Natural killer cell (primary cell): Measurements from ENCODE around the gene MIPEP. TPM values are rescaled to one million over a fixed set of nuclear protein-coding genes. Genes with fewer than 3 reads are reported as not detected.

Source experiments
- ATAC-seq, 3 donors: fragments of 150-1000 bp in 2 of 3; fragments of 200-7000 bp in 1 of 3; cut with Tn5 transposase; 1 replicate in 1 of 3; 2 replicates in 2 of 3; pipeline ENCODE4 v1.10.0; 2021; ENCODE audit warnings: mild to moderate bottlenecking in 2 of 3, moderate library complexity in 2 of 3
- DNase-seq, 2 donors: peaks; one replicate each; pipeline versions ENCODE4 v3.0.0 to v3.0.0-alpha.2; 2013 to 2021; ENCODE audit warnings: mixed read lengths in 1 of 2
- H3K27ac ChIP-seq: one replicate; pipeline ENCODE4 v1.5.1; 2013; ENCODE audit warnings: mild to moderate bottlenecking, low read length
- H3K27me3 ChIP-seq: one replicate; pipeline ENCODE4 v1.6.1; 2013; ENCODE audit warnings: low read length; ENCODE audit not compliant: control insufficient read depth, insufficient read depth
- H3K36me3 ChIP-seq: one replicate; pipeline ENCODE4 v1.6.1; 2013; ENCODE audit warnings: low read length; ENCODE audit not compliant: control insufficient read depth, insufficient read depth
- H3K4me1 ChIP-seq: one replicate; pipeline ENCODE4 v1.6.1; 2013; ENCODE audit warnings: low read length; ENCODE audit not compliant: control insufficient read depth, insufficient read depth
- H3K4me3 ChIP-seq: one replicate; pipeline ENCODE4 v1.5.1; 2013; ENCODE audit warnings: low read length
- H3K9me3 ChIP-seq: one replicate; pipeline ENCODE4 v1.6.1; 2013; ENCODE audit warnings: low read length; ENCODE audit not compliant: control insufficient read depth, insufficient read depth
- H3K27ac Mint-ChIP-seq, 2 donors: one replicate each; pipeline ENCODE4 v1.8.0; 2022; ENCODE audit warnings: mild to moderate bottlenecking in 2 of 2, mixed read lengths in 2 of 2, moderate library complexity in 1 of 2
- H3K27me3 Mint-ChIP-seq, 2 donors: one replicate each; pipeline ENCODE4 v1.8.0; 2022; ENCODE audit warnings: low read depth in 2 of 2, mixed read lengths in 2 of 2
- H3K36me3 Mint-ChIP-seq: one replicate; pipeline ENCODE4 v1.8.0; 2022; ENCODE audit warnings: mixed read lengths
- H3K4me1 Mint-ChIP-seq, 2 donors: one replicate each; pipeline ENCODE4 v1.8.0; 2022; ENCODE audit warnings: mixed read lengths in 2 of 2
- H3K4me3 Mint-ChIP-seq: one replicate; pipeline ENCODE4 v1.8.0; 2022; ENCODE audit warnings: mild to moderate bottlenecking, moderate library complexity, mixed read lengths
- H3K9me3 Mint-ChIP-seq, 2 donors: one replicate each; pipeline ENCODE4 v1.8.0; 2022; ENCODE audit warnings: mixed read lengths in 2 of 2
- CTCF ChIP-seq: fragments of 200-600 bp; IDR thresholded peaks from one replicate; pipeline ENCODE4 v1.8.0; 2022; ENCODE audit warnings: antibody characterized with exemption
- WGBS: methylation state at CpG from one replicate; pipeline ENCODE4 v1.1.7; 2013; ENCODE audit warnings: missing lambda C conversion rate; ENCODE audit not compliant: insufficient coverage; 5-methylcytosine and 5-hydroxymethylcytosine counted together
- intact Hi-C: fragments of 100-400 bp; cut with micrococcal nuclease; formaldehyde crosslinking; loops from one replicate; pipeline ENCODE4 v1.14.2; 2022
- total RNA-seq, 4 donors: library from RNA; stranded (reverse); fragments of 120-200 nt in 1 of 4; gene quantifications; one replicate each; pipeline versions ENCODE4 v1.2.3 to v1.2.4, GENCODE V29; 2013 to 2022

MIPEP gene
- total RNA-seq, 3 donors from 2014 or later (not counting 1 experiment from before 2014, with no cell fraction given): 9.7 to 10.1 (median 9.7) TPM

GRCh38 chr13:23923031-23923430, 33.8 kb upstream of the MIPEP start:
- Histone ChIP-seq H3K9me3 (no peaks in the 10 kb centered on the region), H3K36me3 (no peaks in the 10 kb centered on the region), H3K4me3 (no peak overlapping the region), H3K27ac (no peak overlapping the region), H3K4me1 (no peaks in the 10 kb centered on the region), H3K27me3 (peaks cover 2% of the 10 kb centered on the region)
- no peaks in the 10 kb centered on the region for H3K36me3 Mint-ChIP-seq
- H3K4me3 Mint-ChIP-seq: no peak overlapping the region
- no peak for TF ChIP-seq CTCF
- WGBS: no CpG with 5 or more reads among the region's 1 CpG
- H3K4me1 Mint-ChIP-seq: no peaks in the 10 kb centered on the region
- peaks cover 9 to 43% of the 10 kb centered on the region in 2 donors for H3K27me3 Mint-ChIP-seq
- intact Hi-C loops: no loop called here
- no peak overlapping the region for H3K27ac Mint-ChIP-seq
- ATAC-seq: no peak
- no peaks in the 10 kb centered on the region for H3K9me3 Mint-ChIP-seq
- DNase-seq: no peak

GRCh38 chr13:23922005-23922932, 33.1 kb upstream of the MIPEP start:
- H3K9me3 Mint-ChIP-seq: no peaks in the 10 kb centered on the region
- H3K4me3 Mint-ChIP-seq: no peak overlapping the region
- DNase-seq: no peak
- Histone ChIP-seq H3K4me3 (no peak overlapping the region), H3K4me1 (no peaks in the 10 kb centered on the region), H3K36me3 (no peaks in the 10 kb centered on the region), H3K27me3 (peaks cover 2% of the 10 kb centered on the region), H3K27ac (no peak overlapping the region), H3K9me3 (no peaks in the 10 kb centered on the region)
- WGBS: 70% methylated on average over 5 of the region's 5 CpGs
- H3K27ac Mint-ChIP-seq: no peak overlapping the region
- H3K27me3 Mint-ChIP-seq: peaks cover 15 to 49% of the 10 kb centered on the region in 2 donors
- no peaks in the 10 kb centered on the region for H3K36me3 Mint-ChIP-seq
- intact Hi-C loops: no loop called here
- ATAC-seq: no peak
- TF ChIP-seq CTCF: no peak
- H3K4me1 Mint-ChIP-seq: no peaks in the 10 kb centered on the region

GRCh38 chr13:23921451-23921888, 32.3 kb upstream of the MIPEP start:
- H3K36me3 Mint-ChIP-seq: no peaks in the 10 kb centered on the region
- H3K4me3 ChIP-seq: no peak overlapping the region
- WGBS: 0% methylated on average over 1 of the region's 2 CpGs
- peaks cover 4% of the 10 kb centered on the region for H3K27me3 ChIP-seq
- DNase-seq: peak in 1 of 2 donors; percentile 58
- no peaks in the 10 kb centered on the region for H3K36me3 ChIP-seq
- peak; percentile 79 for TF ChIP-seq CTCF
- H3K27ac ChIP-seq: no peak overlapping the region
- H3K4me3 Mint-ChIP-seq: no peak overlapping the region
- no peak overlapping the region for H3K27ac Mint-ChIP-seq
- H3K9me3 ChIP-seq: no peaks in the 10 kb centered on the region
- no peaks in the 10 kb centered on the region for H3K4me1 ChIP-seq
- intact Hi-C loops: loop anchor here (1.0 to 2.0 kb wide), 3 partner anchors 45 to 299 kb away; no protein-coding TSS in a partner anchor
- H3K27me3 Mint-ChIP-seq: peaks cover 17 to 57% of the 10 kb centered on the region in 2 donors
- no peaks in the 10 kb centered on the region for H3K9me3 Mint-ChIP-seq
- peak; percentile 47 to 52 (median 50) for ATAC-seq
- no peaks in the 10 kb centered on the region for H3K4me1 Mint-ChIP-seq
